Ramos (cell line): ENCODE measurements around the gene ACOT2.
"Not testable (repeated sequence)": the region's sequence is repeated elsewhere in the genome, so short reads cannot be mapped to it uniquely, and the experiment has no call there.

ENCODE experiments used
- in situ Hi-C: fragments of 300-500 bp; cut with MboI; formaldehyde crosslinking; loops from one replicate; pipeline ENCODE4 v1.14.3; 2022; ENCODE audit warnings: low sequenced_read_pairs; ENCODE audit not compliant: unreplicated experiment

The ACOT2 gene

GRCh38 chr14:73569185-73569958, at the start of gene ACOT2:
TSS of gene ACOT2 (plus strand) at chr14:73569213. CDS start at chr14:73569241, 28 bp downstream.
- in situ Hi-C loops: not testable (repeated sequence)

GRCh38 chr14:73521229-73521628, 47.8 kb upstream of the ACOT2 start:
- in situ Hi-C loops: no loop called here

- in situ Hi-C loops: no loop called here
Observed at GRCh38 chr14:73524493-73524892, 44.5 kb upstream of the ACOT2 start.

GRCh38 chr14:73526036-73526984, 42.7 kb upstream of the ACOT2 start:
- in situ Hi-C loops: no loop called here

- in situ Hi-C loops: not testable (repeated sequence)
Observed at GRCh38 chr14:73529356-73529755, 39.7 kb upstream of the ACOT2 start.

GRCh38 chr14:73531971-73532370, 37.0 kb upstream of the ACOT2 start:
- in situ Hi-C loops: not testable (repeated sequence)

- in situ Hi-C loops: not testable (repeated sequence)
Observed at GRCh38 chr14:73537244-73538045, 31.6 kb upstream of the ACOT2 start.

GRCh38 chr14:73539017-73539416, 30.0 kb upstream of the ACOT2 start:
- in situ Hi-C loops: not testable (repeated sequence)

- in situ Hi-C loops: not testable (repeated sequence)
Observed at GRCh38 chr14:73542961-73543360, 26.1 kb upstream of the ACOT2 start.

GRCh38 chr14:73545353-73545752, 23.7 kb upstream of the ACOT2 start:
- in situ Hi-C loops: not testable (repeated sequence)

- in situ Hi-C loops: not testable (repeated sequence)
Observed at GRCh38 chr14:73549097-73549496, 19.9 kb upstream of the ACOT2 start.

GRCh38 chr14:73549889-73550524, 19.0 kb upstream of the ACOT2 start:
- in situ Hi-C loops: not testable (repeated sequence)

- in situ Hi-C loops: no loop called here
Observed at GRCh38 chr14:73553845-73554244, 15.2 kb upstream of the ACOT2 start.

GRCh38 chr14:73557201-73557600, 11.8 kb upstream of the ACOT2 start:
- in situ Hi-C loops: not testable (repeated sequence)

GRCh38 chr14:73558238-73558637, 10.8 kb upstream of the ACOT2 start:
- in situ Hi-C loops: not testable (repeated sequence)

- in situ Hi-C loops: not testable (repeated sequence)
Observed at GRCh38 chr14:73562256-73562655, 6.8 kb upstream of the ACOT2 start.

GRCh38 chr14:73562696-73563095, 6.3 kb upstream of the ACOT2 start:
- in situ Hi-C loops: not testable (repeated sequence)

- in situ Hi-C loops: not testable (repeated sequence)
Observed at GRCh38 chr14:73566431-73566830, 2.6 kb upstream of the ACOT2 start.

GRCh38 chr14:73566935-73567334, 2.1 kb upstream of the ACOT2 start:
- in situ Hi-C loops: not testable (repeated sequence)

GRCh38 chr14:73567358-73567757, 1.7 kb upstream of the ACOT2 start:
- in situ Hi-C loops: no loop called here
